HG03025 (cell line): ENCODE results near the gene ALCAM.
"Not testable (repeated sequence)": the region's sequence is repeated elsewhere in the genome, so short reads cannot be mapped to it uniquely, and the experiment has no call there.

Experiments used
- ATAC-seq: cut with Tn5 transposase; IDR thresholded peaks from one replicate; pipeline ENCODE4 v1.9.1; 2021; ENCODE audit warnings: mild to moderate bottlenecking, moderate library complexity; ENCODE audit not compliant: unreplicated experiment, low FRiP score

ALCAM gene

DNA sequence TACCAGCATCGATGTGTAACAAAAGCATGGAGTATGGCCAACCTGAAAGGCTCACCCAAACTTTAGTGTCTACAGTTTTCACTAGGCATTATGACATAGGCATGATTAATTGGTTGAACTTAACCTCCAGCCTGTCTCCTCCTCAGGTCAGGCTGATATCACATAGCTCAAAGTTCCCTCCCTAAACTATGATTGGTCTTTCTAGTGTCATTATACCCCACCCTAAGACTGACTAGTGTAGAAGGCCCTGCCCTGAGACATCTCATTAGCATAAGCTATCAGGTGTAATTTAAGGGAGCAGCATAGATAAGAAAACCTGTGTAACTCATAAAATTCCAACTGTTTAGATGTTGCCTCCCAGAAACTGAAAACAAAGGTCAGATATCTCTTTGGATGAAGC, 195.2 kb downstream of the ALCAM start:
- no peak for ATAC-seq

DNA sequence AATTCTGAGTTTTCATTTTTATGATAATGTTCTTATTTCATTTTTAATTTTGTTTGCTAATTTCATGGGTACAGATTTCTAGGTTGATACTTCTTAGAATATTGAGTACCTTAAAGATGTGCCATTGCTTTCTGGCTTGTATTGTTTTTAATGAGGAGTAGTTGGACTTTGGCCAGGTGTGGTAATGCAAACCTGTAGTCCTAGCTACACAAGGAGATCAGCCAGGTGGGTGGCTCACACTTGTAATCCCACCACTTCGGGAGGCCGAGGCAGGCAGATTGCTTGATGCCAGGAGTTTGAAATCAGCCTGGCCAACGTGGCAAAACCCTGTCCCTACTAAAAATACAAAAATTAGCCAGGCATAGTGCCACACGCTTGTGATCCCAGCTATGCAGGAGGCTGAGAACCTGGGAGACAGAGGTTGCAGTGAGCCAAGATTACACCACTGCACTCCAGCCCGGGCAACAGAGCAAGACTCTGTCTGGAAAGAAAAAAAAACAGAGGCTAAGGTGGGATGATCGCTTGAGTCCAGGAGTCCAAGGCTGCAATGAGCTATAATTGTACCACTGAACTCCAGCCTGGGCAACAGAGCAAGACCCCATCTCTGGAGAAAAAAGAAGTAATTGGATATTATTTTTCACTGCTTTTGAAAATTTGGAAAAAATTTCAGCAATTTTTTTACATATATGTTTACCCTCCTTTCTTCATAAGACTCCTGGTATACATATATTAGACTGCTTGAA, 198.0 kb downstream of the ALCAM start:
- no peak for ATAC-seq

DNA sequence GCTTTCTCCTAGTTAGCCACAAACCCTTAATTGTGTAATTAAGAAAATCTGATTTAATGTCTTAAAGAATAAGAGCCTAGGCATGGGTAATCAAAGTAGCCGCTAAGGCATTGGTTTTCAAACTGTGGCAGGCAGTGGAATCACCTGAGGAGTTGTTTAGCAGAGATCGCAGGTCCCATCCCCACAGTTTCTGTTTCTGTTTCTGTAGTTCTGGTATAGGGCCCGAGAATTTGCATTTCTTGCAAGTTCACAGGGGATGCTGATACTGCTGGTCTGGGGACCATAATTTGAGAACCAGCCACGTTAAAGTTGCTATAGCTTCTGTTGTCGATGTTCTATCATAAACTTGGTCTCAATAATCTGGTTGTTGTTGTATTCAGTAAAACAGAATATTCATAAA, 204.3 kb downstream of the ALCAM start:
- no peak for ATAC-seq

DNA sequence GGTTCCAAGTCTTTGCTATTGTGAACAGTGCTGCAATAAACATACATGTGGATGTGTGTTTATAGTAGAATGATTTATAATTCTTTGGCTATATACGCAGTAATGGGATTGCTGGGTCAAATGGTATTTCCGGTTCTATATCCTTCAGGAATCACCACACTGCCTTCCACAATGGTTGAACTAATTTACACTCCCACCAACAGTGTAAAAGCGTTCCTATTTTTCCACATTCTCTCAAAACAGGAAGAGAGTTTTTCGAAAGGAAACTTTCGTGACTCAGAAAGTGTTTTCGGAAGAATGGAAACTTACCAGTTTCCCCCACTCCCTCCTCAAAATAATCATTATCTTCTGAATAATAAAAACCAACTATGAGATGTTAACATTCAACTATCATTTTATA, 205.8 kb downstream of the ALCAM start:
- ATAC-seq: no peak

DNA sequence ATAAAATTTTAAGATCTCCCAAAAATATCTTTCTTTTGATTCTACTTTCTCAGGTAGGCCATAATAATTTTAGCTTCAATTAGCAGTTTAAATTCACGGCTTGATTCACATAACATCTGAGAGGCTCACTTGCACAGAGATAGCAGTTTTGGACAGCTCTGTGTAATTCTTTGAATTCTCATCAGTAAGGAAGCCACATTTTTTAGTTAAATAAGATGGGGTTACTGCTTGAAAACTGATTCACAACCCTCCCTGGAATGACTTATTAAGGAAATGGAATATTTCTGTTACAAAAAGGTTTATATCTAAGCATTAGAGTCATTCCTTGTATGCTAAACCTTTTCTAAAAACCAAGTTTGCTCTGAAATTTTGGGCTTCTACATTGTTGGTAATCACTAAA, 212.7 kb downstream of the ALCAM start:
- no peak for ATAC-seq

DNA sequence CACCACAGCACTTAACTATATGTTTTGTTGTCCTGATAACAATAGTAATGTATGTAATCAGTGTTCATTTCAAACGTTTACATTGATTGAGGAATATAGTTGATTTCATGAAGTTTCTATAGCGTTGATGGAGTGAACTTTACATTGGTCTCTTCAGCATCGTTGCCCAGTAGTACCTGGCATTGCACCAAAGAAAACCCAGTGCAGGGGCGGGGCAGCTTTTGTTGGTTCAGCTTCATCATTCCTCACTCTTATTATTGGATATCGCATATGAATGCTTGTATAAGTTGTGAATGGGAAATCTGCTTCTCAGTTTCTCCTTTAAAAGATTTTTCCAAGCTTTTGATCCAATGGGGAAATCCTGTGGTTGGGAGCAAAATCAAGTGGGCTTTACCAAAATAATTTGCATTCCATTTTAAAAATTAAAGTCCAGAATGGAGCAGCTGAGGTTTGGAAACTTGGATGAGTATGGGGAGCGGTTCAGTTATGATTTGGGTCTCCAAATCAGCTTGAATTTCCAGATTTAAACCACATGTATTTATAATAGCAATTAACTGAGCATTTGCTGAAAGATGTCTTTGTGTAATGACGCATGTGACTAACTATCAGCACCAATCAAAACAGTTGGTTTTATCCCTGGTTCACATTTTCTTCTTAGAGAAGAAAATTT, 213.7 kb downstream of the ALCAM start:
- no peak for ATAC-seq

DNA sequence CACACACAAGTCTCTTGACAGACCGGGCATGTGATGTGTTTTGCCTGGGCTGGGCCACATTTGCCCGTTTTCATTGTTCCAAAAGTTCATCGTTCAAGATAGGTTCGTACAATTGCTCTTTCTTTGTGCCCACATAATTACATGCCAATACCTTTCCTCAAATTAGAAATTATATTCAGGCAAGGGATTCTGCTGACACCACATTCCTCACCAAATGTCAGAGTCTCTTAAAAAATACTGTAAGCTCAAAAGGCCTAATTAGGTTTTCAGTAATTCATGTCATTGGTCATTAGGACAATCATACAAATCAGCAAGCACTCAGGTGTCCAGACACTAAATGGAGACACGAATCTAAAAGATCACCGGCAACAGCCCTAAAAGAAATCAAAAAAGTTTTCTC, 215.3 kb downstream of the ALCAM start:
- ATAC-seq: no peak

DNA sequence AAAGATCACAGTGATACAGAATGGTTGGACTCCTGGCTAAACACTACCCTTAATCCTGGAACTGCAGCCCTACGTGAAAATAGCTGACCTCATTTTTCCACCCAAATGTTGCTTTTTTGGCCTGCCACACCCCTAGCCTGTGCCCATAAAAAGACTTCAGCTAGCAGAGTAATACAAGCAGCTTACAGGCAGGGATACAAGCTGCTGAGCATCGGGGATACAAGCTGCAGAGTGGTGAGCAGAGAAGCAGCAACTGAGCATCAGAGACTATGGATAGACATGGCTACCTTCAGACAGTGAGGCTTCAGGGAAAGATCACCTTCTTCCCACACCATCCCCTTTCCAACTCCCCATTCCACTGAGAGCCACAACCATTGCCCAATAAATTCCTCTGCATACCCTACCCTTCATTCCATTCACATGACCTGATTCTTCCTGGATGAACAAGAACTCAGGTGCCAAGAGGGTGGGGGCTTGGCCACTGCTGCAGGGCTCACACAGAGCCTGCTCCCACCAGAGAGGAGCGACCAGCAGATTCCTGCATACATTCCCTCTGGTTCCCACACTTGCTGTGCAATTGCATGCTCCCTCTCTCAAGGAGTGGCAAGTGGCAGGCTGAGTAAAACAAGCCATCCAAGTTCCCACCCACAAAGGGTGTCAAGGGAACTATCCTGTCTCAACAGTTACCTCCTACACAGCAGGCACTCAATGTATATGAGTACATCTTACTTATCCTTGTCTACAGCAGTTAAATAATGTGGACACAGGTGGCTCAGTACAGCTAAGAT, 217.5 kb downstream of the ALCAM start:
- no peak for ATAC-seq

DNA sequence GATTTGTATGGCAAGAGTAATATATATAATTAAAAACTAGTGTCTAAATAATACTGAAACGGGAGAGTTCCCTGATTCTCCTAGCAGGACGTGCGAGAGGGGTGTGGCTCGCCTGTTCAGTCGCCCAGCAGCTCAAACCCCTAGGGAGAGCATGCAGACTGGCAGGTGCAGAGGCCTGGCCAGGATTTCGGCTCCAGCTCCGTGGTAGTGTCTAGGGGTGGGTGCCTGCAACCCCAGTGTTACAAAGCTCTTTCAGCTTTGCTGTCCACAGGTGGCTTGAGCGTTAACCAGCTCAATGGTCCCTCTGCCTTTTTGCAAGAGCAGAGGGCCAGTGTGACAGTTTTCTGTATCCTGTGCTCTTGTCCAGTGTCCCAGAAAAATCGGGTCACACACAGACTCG, 226.6 kb downstream of the ALCAM start:
- no peak for ATAC-seq

DNA sequence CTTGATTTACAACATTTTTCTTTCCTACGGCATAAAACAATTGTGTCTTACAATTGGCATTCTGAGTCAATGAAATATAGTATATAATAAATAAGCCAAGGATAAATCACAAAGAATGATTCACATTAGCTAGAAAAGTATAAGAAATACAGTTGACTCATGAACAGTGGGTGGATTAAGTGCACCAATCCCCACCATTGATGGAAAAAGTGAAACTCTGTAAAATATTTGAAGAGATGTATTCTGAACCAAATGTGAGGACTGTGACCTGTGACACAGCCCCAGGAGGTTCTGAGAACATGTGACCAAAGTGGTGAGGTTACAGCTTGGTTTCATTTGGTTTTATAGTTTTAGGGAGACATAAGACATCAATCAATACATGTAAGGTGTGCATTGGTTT, 227.5 kb downstream of the ALCAM start:
- no peak for ATAC-seq

DNA sequence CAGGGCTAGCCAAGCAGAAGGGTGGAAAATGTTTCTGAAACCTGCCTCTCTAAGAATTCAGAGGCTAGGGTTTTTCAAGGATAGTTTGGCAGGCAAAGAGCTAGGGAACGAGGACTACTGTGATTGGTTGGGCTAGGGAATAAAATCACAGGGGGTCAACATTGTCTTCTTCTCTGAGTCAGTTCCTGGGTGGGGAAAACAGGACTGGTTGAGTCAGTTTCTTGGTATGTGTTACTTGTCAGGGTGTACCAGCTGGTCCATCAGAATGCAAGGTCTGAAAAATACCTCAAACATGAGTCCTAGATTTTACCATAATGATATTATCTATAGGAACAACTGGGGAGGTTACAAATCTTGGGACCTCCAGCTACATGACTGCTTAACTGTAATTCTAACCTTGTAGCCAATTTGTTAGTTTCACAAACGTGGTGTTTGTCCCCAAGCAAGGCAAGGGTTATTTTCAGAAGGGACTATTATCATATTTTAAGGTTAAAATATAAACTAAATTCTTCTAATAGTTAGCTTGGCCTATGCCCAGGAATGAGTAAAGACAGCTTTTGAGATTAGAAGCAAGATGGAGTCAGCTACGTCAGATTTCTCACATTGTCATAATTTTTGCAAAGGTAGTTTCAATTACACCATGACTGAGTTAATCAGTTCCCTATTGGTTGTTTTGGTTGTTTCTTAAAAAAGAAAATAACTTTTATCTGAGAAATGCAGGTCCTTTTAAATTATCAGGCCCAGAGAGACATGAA, 231.5 kb downstream of the ALCAM start:
- ATAC-seq: no peak

DNA sequence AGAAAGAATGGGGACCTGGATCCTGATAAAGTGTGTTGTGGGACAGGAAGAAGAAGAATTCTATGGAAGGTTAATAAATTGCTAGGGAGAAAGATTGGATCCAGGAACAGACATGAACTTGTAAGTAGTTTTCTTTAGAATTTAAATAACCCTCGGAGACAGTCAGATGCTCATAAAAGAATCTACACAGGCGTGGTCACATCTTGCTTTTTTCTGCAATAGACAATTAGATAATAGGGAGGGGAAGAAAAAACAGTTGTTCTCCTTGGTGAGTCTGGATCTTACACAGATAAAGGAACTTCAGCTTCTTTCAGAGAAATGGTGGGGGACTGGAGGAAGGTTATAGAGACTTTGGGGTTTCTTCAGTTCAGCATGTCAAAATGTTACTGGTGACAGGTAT, 232.6 kb downstream of the ALCAM start:
- no peak for ATAC-seq

DNA sequence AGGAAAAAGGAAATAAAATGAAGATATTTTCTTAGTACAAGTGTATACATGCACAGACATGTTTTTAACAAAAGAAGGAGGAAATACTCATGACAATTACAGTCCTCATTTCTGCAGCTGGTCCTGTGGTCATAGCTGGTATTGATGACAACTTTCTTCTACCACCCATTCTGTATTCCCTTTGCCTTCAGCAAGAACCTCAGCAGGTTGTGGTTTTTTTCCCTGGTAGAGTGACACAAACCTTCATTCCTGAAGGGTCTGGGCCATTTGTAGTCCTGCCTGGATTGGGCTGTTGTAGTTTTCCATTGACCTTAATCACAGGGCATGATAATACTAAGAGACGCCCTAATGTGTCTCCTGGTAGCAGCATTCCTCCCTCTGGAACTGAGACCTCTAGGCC, 235.0 kb downstream of the ALCAM start:
- ATAC-seq: not testable (repeated sequence)

DNA sequence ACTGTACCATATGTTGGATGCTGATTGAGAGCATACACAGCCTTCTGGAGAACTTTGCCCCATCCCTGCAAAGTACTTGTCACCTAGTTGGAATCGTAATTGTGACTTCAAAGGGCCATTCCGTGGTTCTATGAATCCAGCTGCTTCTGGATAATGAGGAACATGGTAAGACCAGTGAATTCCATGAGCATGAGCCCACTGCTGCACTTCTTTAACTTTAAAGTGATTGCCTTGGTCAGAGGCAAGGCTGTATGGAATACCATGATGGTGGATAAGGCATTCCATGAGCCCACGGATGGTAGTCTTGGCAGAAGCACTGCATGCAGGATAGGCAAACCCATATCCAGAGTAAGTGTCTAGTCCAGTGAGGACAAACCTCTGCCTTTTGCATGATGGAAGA, 235.6 kb downstream of the ALCAM start:
- not testable (repeated sequence) for ATAC-seq

DNA sequence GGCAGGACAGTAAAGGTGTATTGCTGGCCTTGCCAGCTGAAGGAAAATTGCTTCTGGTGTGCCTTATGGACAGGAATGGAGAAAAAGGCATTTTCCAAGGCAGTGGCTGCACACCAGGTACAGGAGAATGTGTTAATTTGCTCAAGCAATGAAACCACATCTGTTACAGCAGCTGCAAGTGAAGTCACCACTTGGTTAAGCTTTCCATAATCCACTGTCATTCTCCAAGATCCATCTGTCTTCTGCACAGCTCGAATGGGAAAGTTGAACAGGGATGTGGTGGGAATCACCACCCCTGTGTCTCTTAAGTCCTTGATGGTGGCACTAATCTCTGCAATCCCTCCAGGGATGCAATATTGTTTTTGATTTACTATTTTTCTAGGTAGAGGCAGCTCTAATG, 236.8 kb downstream of the ALCAM start:
- not testable (repeated sequence) for ATAC-seq

DNA sequence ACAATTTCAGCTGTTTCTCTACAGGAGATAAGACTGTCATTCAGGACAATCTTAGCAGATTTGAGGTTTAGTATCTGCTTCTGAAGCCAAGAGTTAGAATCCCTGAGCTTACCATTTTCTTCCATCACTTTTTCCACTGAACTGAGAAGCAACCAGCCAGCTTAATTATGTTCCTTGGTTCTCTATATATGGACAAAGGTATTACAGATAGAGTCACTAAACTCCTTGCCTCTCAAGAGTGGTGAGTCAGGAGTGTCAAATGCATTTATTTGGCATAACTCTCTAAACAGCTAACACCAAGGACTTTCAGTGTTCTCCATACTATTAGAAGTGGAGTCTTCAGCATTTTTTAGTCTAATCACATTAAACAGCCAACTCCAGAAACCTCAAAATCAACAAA, 239.3 kb downstream of the ALCAM start:
- ATAC-seq: no peak

DNA sequence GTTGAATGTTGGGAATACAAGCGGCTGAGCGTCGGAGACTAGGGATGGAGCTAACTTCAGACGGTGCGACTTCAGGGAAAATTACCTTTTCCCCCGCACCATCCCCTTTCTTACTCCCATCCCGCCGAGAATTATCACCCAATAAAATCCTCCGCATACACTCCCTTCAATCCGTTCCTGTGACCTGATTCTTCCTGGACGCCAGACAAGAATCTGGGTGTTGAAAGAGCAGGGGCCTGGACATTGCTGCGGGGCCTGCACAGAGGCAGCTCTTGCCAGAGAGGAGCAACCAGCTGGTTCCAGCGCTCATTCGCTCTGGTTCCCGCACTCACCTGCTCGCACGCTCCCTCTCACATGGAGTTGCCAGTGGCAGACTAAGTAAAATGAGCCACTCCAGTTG, 241.9 kb downstream of the ALCAM start:
- no peak for ATAC-seq

DNA sequence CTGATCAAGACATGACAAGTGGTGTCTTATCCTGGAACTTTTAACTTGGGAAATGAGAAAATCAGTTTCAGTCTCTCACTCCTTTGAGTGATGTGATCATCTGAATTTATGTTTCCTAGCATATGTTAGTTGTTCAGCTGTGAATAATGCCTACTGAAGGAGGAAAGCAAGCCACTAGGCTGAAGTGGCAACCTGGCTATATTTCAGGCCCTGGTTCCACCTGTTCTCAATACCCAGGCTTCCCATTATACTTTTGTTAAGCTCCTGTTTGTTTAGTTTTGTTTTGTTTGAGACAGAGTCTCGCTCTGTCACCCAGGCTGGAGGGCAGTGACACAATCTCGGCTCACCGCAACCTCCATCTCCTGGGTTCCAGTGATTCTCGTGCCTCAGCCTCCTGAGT, 243.8 kb downstream of the ALCAM start:
- ATAC-seq: no peak

DNA sequence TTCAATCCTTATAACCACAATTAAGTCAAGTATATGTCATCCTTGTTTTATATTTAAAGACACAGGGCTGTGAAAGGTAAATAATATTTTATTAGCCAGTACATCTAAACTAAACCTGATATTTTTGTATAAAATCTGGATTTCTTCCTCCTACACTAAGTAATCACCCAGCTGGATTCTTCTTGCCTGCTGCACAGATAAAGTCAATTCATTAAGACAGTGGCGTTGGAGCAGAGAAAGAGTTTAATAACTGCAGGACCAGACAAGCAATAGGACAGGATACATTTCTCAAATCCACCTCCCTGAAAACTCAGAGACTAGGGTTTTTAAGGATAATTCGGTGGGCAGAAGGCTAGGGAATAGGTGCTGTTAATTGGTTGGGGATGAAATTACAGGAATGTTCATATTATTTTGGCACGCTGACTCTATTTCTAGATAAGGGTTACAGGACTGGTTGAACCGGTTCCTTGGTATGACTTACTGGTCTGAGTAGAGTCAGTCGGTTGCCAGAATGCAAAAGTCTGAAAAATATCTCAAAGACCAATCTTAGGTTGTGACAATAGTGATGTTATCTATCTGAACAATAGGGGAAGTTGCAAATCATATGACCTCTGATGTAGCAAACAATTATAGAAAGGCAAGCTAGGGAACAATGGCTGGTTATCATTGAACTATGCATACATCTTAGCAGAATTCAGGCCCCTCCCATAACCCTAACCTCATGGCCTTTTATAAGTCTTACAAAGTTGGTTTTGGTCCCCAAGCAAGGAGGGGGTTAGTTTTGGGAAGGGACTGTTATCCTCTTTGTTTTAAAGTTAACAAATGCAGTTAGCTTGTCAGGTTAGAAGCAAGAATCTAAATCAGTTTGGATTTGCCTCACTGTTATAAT, 244.8 kb downstream of the ALCAM start:
- no peak for ATAC-seq

DNA sequence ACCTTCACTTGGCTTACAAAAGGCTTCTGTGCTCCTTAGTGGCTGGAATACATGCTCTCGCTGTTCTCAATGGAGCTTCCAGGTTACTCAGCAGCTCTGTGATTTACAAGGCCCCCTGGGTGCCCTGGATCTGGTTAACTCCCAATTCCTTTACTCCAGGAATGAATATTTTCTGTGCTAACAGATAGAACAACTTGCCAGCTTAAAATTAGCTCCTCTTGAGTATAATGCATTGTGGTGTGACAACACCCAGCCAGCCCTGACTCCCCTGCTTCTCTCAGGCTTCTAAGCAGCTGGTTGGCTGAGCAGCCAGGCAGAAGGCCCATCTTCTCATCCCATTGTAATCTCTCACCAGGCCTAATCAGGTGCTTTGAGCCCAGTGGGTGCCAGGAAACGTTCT, 246.4 kb downstream of the ALCAM start:
- ATAC-seq: no peak
